HepG2 (cell line): ENCODE measurements around the gene POLR3H. TPM values are rescaled to one million over a fixed set of nuclear protein-coding genes. Genes with fewer than 3 reads are reported as not detected.

ENCODE experiments used
- AGO2 ChIP-seq: fragments of 200-400 bp; formaldehyde crosslinking; optimal IDR thresholded peaks from 2 replicates; pipeline ENCODE3; 2017; ENCODE audit warnings: mild to moderate bottlenecking, low read depth, low read length, moderate library complexity
- ATM ChIP-seq: fragments of 450-650 bp; IDR thresholded peaks from 2 replicates; pipeline ENCODE4 v1.7.1; 2017; ENCODE audit warnings: mild to moderate bottlenecking, borderline replicate concordance
- CEBPB ChIP-seq: IDR thresholded peaks from 2 replicates; pipeline ENCODE4 v1.6.1; 2011; ENCODE audit warnings: low read depth, low read length, improper control_type of control experiment, borderline replicate concordance
- CENPT ChIP-seq: sonication (generic); formaldehyde crosslinking; IDR thresholded peaks from 2 replicates; pipeline ENCODE4 v1.8.0; 2022; ENCODE audit warnings: low read depth, mild to moderate bottlenecking, moderate library complexity, missing genetic modification reagents
- EED ChIP-seq: sonication (generic); formaldehyde crosslinking; IDR thresholded peaks from 2 replicates; pipeline ENCODE4 v1.5.0; 2020; ENCODE audit warnings: mild to moderate bottlenecking, missing genetic modification reagents
- GZF1 ChIP-seq: sonication (generic); formaldehyde crosslinking; IDR thresholded peaks from 2 replicates; pipeline ENCODE4 v1.5.1; 2020; ENCODE audit warnings: mild to moderate bottlenecking, missing genetic modification reagents
- LCORL ChIP-seq, 2 experiments: fragments of 450-650 bp in 1 of 2; sonication (generic) in 1 of 2; formaldehyde crosslinking in 1 of 2; IDR thresholded peaks; 2 replicates each; pipeline versions ENCODE4 v1.5.0 to v1.6.1; 2017 to 2020; ENCODE audit warnings: antibody characterized with exemption in 1 of 2, missing genetic modification reagents in 1 of 2
- MBNL3 ChIP-seq: fragments of 250-450 bp; sonication (Bioruptor Pico); conservative IDR thresholded peaks from 2 replicates; pipeline ENCODE4 v1.8.0; 2022; ENCODE audit warnings: mild to moderate bottlenecking, inconsistent platforms
- NCOR1 ChIP-seq: fragments of 200-600 bp; sonication (generic); IDR thresholded peaks from 2 replicates; pipeline ENCODE4 v1.7.0; 2017; ENCODE audit warnings: antibody characterized with exemption, low read length, borderline replicate concordance
- SIN3A ChIP-seq: IDR thresholded peaks from 2 replicates; pipeline ENCODE4 v1.6.1; 2011; ENCODE audit warnings: low read depth, mild to moderate bottlenecking, control low read depth, low read length, borderline replicate concordance
- SMC3 ChIP-seq: IDR thresholded peaks from 2 replicates; pipeline ENCODE4 v1.6.1; 2011; ENCODE audit warnings: low read length, improper control_type of control experiment
- SOX6 ChIP-seq, 2 experiments: fragments of 450-650 bp in 1 of 2; sonication (generic) in 1 of 2; formaldehyde crosslinking in 1 of 2; IDR thresholded peaks; 2 replicates each; pipeline versions ENCODE4 v1.4.0 to v1.6.1; 2017 to 2020; ENCODE audit warnings: antibody characterized with exemption in 1 of 2, mild to moderate bottlenecking in 1 of 2, missing genetic modification reagents in 1 of 2
- XRCC5 ChIP-seq: fragments of 200-400 bp; formaldehyde crosslinking; optimal IDR thresholded peaks from 2 replicates; pipeline ENCODE3; 2017; ENCODE audit warnings: mild to moderate bottlenecking, low read length
- YY1 ChIP-seq: IDR thresholded peaks from 2 replicates; pipeline ENCODE4 v1.6.1; 2011; ENCODE audit warnings: low read length, low read depth, moderate library complexity, mild to moderate bottlenecking; ENCODE audit not compliant: insufficient read depth, insufficient replicate concordance
- ZMAT3 ChIP-seq: sonication (generic); formaldehyde crosslinking; conservative IDR thresholded peaks from 2 replicates; pipeline ENCODE4 v1.7.0; 2021; ENCODE audit warnings: missing genetic modification reagents
- ZNF260 ChIP-seq: sonication (generic); formaldehyde crosslinking; IDR thresholded peaks from 2 replicates; pipeline ENCODE4 v1.4.0; 2020; ENCODE audit warnings: missing genetic modification reagents, low read depth, mild to moderate bottlenecking, borderline replicate concordance
- ZNF607 ChIP-seq: sonication (generic); formaldehyde crosslinking; IDR thresholded peaks from 2 replicates; pipeline ENCODE4 v1.5.1; 2020; ENCODE audit warnings: missing genetic modification reagents, mild to moderate bottlenecking, borderline replicate concordance
- ZNF746 ChIP-seq: sonication (generic); formaldehyde crosslinking; IDR thresholded peaks from 2 replicates; pipeline ENCODE4 v1.8.0; 2022; ENCODE audit warnings: mild to moderate bottlenecking, missing genetic modification reagents
- polyA plus RNA-seq, 8 experiments: library from polyadenylated mRNA; depleted of rRNA in 3 of 8; stranded (reverse) in 7 of 8; unstranded in 1 of 8; fragments of >200 nt; fragmentation: Illumina TruSeq in 4 of 8; extraction: Trizol in 4 of 8; gene quantifications; 2 replicates each; pipeline versions ENCODE4 v1.2.1 to v1.2.3, GENCODE V29; 2011 to 2016; ENCODE audit warnings: low read depth in 4 of 8, missing spikeins in 1 of 8, mixed read lengths in 1 of 8; ENCODE audit not compliant: insufficient read depth in 1 of 8
- total RNA-seq, 5 experiments: library from RNA; depleted of rRNA; stranded (reverse); fragments of >200 nt; fragmentation: Illumina TruSeq; extraction: Trizol; gene quantifications; 2 replicates each; pipeline ENCODE4 v1.2.3, GENCODE V29; 2016; ENCODE audit warnings: low read depth in 1 of 5
- TF ChIP-seq, protein P1 (sequence below), 2 experiments: sonication (generic) in 1 of 2; formaldehyde crosslinking in 1 of 2; IDR thresholded peaks; 2 replicates each; pipeline versions ENCODE4 v1.4.0 to v1.6.1; 2016 to 2020; ENCODE audit warnings: borderline replicate concordance in 1 of 2, low read depth in 1 of 2, mild to moderate bottlenecking in 1 of 2, missing genetic modification reagents in 1 of 2
- TF ChIP-seq, protein P2 (sequence below): sonication (generic); formaldehyde crosslinking; IDR thresholded peaks from 2 replicates; pipeline ENCODE4 v1.5.1; 2020; ENCODE audit warnings: mild to moderate bottlenecking, missing genetic modification reagents, moderate library complexity

The POLR3H gene
- total and polyA plus RNA-seq, 2 of the 13 experiments (the other 11 are each of a cell fraction or from before 2014, with no cell fraction given) = 10.3 to 28.6 TPM

DNA sequence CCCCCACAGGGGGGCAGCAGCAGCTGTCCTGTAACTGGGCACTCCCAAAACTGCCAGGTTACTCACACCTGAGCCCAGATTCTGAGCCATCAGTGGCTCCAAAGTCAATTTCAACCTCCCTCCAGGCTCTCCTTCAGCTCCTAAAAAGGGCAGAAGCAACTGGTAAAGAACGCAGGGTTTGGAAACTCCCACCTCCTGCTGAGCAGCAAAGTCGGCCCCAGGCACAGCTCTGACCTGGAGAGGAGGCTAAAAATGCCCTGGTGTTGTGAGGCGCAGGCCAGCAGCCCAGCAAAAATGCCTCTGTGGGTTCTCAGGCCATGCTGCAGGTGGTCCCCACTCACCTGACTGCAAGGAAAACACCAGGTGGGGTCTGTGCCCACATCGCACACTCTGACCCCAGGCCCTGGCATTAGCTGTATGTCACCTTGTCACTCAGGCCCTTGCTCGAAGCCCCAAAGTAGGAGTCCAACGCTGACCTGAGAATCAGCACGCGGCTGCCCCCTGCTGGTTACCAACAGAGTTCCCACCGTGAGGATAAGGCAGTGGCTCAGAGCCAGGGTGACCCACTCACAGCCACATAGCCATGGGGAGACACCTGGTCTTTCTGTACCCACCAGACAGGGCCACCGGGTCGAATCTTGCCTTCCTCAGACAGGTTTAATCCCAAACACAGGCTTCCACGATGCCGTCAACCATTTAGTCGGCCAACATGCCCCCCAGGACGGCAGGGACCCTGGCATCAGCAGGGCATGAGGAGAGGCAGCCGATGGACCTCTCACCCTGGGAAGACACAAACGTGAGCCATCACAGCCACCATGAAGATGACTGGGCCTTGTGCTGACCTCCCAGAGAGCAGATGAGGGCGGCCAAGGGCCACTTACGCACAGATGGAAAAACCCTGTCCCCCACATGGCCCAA lies 11.1 kb downstream of the POLR3H start (continued):
- TF ChIP-seq, protein P1, sequence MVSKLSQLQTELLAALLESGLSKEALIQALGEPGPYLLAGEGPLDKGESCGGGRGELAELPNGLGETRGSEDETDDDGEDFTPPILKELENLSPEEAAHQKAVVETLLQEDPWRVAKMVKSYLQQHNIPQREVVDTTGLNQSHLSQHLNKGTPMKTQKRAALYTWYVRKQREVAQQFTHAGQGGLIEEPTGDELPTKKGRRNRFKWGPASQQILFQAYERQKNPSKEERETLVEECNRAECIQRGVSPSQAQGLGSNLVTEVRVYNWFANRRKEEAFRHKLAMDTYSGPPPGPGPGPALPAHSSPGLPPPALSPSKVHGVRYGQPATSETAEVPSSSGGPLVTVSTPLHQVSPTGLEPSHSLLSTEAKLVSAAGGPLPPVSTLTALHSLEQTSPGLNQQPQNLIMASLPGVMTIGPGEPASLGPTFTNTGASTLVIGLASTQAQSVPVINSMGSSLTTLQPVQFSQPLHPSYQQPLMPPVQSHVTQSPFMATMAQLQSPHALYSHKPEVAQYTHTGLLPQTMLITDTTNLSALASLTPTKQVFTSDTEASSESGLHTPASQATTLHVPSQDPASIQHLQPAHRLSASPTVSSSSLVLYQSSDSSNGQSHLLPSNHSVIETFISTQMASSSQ (IDR thresholded peaks at IDR 0.05; ENCODE audit: low read depth) = no peak
- TF ChIP-seq, protein P1 (CRISPR knock-in tag; IDR thresholded peaks at IDR 0.05; ENCODE audit: borderline replicate concordance) = no peak
- TF ChIP-seq CENPT (CRISPR knock-in tag) = no peak
- no peak for TF ChIP-seq GZF1 (CRISPR knock-in tag)
- TF ChIP-seq NCOR1 = no peak
- no peak for TF ChIP-seq CEBPB
- no peak for TF ChIP-seq YY1
- TF ChIP-seq SOX6 (IDR thresholded peaks at IDR 0.05) = no peak
- no peak for TF ChIP-seq SOX6 (CRISPR knock-in tag; IDR thresholded peaks at IDR 0.05)
- TF ChIP-seq ATM = no peak
- no peak for TF ChIP-seq SIN3A
- TF ChIP-seq EED (CRISPR knock-in tag) = no peak
- TF ChIP-seq MBNL3 (CRISPR knock-in tag) = no peak
- TF ChIP-seq LCORL (IDR thresholded peaks at IDR 0.05) = no peak
- TF ChIP-seq LCORL (CRISPR knock-in tag; IDR thresholded peaks at IDR 0.05) = no peak
- TF ChIP-seq SMC3 = peak; percentile 47; the same call in 1 of the 2 replicates
- no peak for TF ChIP-seq ZMAT3
- TF ChIP-seq, protein P2, sequence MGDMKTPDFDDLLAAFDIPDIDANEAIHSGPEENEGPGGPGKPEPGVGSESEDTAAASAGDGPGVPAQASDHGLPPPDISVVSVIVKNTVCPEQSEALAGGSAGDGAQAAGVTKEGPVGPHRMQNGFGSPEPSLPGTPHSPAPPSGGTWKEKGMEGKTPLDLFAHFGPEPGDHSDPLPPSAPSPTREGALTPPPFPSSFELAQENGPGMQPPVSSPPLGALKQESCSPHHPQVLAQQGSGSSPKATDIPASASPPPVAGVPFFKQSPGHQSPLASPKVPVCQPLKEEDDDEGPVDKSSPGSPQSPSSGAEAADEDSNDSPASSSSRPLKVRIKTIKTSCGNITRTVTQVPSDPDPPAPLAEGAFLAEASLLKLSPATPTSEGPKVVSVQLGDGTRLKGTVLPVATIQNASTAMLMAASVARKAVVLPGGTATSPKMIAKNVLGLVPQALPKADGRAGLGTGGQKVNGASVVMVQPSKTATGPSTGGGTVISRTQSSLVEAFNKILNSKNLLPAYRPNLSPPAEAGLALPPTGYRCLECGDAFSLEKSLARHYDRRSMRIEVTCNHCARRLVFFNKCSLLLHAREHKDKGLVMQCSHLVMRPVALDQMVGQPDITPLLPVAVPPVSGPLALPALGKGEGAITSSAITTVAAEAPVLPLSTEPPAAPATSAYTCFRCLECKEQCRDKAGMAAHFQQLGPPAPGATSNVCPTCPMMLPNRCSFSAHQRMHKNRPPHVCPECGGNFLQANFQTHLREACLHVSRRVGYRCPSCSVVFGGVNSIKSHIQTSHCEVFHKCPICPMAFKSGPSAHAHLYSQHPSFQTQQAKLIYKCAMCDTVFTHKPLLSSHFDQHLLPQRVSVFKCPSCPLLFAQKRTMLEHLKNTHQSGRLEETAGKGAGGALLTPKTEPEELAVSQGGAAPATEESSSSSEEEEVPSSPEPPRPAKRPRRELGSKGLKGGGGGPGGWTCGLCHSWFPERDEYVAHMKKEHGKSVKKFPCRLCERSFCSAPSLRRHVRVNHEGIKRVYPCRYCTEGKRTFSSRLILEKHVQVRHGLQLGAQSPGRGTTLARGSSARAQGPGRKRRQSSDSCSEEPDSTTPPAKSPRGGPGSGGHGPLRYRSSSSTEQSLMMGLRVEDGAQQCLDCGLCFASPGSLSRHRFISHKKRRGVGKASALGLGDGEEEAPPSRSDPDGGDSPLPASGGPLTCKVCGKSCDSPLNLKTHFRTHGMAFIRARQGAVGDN (CRISPR knock-in tag) = peak; percentile 51
- TF ChIP-seq AGO2 = peak; percentile 81
- peak; percentile 78 for TF ChIP-seq XRCC5
- TF ChIP-seq ZNF260 (CRISPR knock-in tag) = no peak
- TF ChIP-seq ZNF607 = 0 out of 2 replicates have a peak, but pooled peaks have one; percentile 22
- no peak for TF ChIP-seq ZNF746 (CRISPR knock-in tag)
